ENCODE measurements around the gene ZCCHC14.
A peak's percentile ranks its signal among the peaks of the same experiment; 100 is the strongest.
"Not testable (repeated sequence)": the region's sequence is repeated elsewhere in the genome, so short reads cannot be mapped to it uniquely, and the experiment has no call there.

Gene ZCCHC14

DNA sequence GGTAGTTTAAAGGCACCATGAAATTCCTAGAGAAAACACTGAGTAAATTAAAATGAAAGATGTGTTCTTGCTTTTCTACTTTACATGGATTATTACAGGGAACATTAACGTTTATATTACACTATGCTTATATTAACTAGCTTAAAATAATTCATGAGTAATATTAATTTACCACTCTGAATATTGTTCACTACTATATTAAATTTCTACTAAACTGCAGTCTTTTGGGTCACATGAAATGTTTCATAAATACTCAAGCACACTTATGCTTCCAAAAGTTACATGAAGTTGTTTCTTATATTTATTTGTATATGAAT lies 104.0 kb downstream of the ZCCHC14 start:
- H3K4me3 ChIP-seq (ENCODE audit: control insufficient read depth, low read depth, low read length): no peak overlapping the region
- no peak for DNase-seq (ENCODE audit: low read depth)
- TF ChIP-seq, protein P1, sequence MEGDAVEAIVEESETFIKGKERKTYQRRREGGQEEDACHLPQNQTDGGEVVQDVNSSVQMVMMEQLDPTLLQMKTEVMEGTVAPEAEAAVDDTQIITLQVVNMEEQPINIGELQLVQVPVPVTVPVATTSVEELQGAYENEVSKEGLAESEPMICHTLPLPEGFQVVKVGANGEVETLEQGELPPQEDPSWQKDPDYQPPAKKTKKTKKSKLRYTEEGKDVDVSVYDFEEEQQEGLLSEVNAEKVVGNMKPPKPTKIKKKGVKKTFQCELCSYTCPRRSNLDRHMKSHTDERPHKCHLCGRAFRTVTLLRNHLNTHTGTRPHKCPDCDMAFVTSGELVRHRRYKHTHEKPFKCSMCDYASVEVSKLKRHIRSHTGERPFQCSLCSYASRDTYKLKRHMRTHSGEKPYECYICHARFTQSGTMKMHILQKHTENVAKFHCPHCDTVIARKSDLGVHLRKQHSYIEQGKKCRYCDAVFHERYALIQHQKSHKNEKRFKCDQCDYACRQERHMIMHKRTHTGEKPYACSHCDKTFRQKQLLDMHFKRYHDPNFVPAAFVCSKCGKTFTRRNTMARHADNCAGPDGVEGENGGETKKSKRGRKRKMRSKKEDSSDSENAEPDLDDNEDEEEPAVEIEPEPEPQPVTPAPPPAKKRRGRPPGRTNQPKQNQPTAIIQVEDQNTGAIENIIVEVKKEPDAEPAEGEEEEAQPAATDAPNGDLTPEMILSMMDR (IDR thresholded peaks at IDR 0.05; ENCODE audit: control insufficient read depth, insufficient read depth, low read depth, low read length, missing control alignments): no peak

DNA sequence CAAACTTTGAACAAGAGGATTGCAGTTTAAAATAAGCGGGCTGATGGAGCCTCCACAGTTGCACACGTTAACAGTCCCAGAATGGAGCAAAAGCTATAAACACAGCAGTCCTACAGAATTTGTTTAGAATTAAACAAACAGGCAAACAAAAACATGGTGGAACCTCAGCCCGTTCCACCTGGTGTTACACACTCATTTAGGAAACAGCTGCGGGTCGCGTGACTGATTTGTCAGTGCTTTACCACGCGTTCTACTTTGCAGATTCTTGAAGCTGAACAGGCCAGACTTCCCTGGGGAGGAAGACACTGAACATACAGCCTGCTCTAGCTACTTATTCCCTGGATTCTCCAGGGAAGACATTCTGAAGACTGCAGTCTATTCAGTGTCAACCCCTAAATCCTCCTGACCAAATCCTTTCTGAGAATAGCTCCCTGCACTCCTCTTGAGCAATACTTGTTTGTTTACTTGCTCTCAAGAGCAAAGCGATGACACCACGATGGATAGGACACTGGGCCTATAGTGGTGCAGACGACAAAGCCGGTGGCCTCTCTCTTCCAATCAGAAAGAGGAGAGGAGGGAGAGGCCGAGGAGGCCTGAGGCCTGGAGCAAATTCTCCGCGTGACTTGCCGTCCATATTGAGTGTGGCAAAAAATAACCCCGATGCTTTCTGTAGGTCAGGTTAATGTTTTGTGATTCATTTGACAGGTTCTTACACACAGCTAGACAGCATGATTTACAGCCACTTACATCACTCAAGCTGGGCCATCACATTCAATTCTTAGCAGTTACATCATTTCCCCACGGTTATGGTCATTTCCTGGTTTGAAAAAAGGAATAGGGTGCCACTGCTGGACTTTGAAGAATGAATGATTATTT lies 104.6 kb downstream of the ZCCHC14 start:
- no peak overlapping the region for H3K4me3 ChIP-seq (ENCODE audit: control insufficient read depth, low read depth, low read length)
- TF ChIP-seq, protein P1 (IDR thresholded peaks at IDR 0.05; ENCODE audit: control insufficient read depth, insufficient read depth, low read depth, low read length, missing control alignments): no peak

DNA sequence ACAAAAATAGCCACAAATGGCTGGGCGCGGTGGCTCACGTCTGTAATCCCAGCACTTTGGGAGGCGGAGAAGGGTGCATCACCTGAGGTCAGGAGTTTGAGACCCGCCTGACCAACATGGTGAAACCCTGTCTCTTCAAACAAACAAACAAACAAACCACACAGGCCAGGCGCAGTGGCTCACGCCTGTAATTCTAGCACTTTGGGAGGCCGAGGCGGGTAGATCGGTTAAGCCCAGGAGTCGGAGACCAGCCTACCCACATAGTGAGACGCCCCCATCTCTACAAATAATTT lies 108.0 kb downstream of the ZCCHC14 start:
- peak overlapping the region; percentile 50 for H3K4me3 ChIP-seq (ENCODE audit: control insufficient read depth, low read depth, low read length)

More for the DNA sequence above, 104.6 kb downstream of the ZCCHC14 start:
- DNase-seq (ENCODE audit: low read depth): peak; percentile 99

DNA sequence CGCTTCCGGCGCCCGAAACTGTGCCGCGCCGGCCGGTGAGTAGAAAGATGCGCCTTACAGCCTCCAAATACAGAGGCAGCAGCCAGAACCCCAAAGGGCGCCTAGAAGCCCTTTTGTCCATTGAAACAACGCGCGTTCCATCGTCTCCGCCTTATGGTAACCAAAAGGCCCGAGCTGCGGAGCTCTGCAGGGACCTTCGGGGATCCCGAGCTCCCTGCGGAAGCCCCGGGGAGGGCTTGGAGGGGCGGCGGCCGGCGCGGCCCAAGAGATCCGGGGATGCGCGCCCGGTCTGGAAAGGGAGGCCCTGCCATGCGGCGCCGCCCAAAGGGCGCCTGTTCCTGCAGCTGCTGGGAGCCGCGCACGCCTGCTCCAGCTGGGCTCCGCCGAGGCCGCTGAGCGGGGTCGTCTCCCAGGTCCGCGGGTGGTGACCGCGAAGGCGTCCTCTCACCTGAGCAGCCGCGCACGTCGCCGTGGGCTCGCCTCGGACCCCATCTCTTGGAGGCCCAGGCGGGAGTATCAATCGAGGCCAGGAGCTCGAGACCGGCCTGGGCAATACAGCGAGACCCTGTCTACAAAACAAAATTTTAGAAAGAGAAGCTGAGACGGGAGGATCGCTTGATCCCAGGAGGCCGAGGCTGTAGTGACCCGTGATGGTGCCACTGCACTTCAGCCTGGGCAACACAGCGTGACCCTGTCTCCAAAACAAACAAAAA lies 108.5 kb downstream of the ZCCHC14 start:
- TF ChIP-seq, protein P1 (IDR thresholded peaks at IDR 0.05; ENCODE audit: control insufficient read depth, insufficient read depth, low read depth, low read length, missing control alignments): no peak
- H3K4me3 ChIP-seq (ENCODE audit: control insufficient read depth, low read depth, low read length): peak overlapping the region; percentile 50
- no peak for DNase-seq (ENCODE audit: low read depth)

More for the DNA sequence above, 108.0 kb downstream of the ZCCHC14 start:
- DNase-seq (ENCODE audit: low read depth): not testable (repeated sequence)

DNA sequence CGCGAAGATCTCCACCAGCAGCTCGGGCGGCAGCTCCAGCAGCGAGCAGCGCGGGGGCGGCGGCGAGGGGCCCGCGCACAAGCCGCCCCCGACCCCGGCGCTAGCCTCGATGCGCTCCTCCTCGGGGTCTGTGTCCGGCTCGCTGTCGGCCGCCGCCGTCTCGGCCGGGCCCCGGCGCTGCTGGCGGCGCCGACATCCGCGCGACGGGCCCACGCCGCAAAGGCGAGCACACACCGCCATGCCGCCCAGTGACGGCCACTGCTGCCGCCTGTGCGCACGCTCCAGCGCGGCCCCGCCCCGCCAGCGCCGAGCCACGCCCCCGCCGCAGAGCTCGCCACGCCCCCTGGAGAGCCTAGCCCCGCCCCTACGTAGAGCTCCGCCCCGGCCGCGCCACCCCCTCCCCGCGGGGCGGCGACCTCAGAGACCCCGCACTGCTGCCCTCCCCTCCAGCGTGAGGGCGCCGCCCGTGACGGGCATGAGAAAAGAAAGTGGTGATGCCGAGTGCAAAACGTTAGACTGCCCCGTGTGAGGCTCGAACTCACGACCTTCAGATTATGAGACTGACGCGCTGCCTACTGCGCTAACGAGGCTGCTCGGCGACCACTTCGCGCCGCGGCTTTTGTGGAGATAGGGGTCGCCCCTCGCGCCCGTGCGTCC lies 109.2 kb downstream of the ZCCHC14 start, which contains the start of gene FBXO31:
Gene FBXO31, minus strand, starts transcription at position 272 of the 657 bp plus-strand sequence. Its CDS starts 32 bp downstream, at position 240.
- DNase-seq (ENCODE audit: low read depth): peak; percentile 64
- H3K4me3 ChIP-seq (ENCODE audit: control insufficient read depth, low read depth, low read length): peak within 1 kb of the TSS; percentile 89
- TF ChIP-seq, protein P1 (IDR thresholded peaks at IDR 0.05; ENCODE audit: control insufficient read depth, insufficient read depth, low read depth, low read length, missing control alignments): no peak

DNA sequence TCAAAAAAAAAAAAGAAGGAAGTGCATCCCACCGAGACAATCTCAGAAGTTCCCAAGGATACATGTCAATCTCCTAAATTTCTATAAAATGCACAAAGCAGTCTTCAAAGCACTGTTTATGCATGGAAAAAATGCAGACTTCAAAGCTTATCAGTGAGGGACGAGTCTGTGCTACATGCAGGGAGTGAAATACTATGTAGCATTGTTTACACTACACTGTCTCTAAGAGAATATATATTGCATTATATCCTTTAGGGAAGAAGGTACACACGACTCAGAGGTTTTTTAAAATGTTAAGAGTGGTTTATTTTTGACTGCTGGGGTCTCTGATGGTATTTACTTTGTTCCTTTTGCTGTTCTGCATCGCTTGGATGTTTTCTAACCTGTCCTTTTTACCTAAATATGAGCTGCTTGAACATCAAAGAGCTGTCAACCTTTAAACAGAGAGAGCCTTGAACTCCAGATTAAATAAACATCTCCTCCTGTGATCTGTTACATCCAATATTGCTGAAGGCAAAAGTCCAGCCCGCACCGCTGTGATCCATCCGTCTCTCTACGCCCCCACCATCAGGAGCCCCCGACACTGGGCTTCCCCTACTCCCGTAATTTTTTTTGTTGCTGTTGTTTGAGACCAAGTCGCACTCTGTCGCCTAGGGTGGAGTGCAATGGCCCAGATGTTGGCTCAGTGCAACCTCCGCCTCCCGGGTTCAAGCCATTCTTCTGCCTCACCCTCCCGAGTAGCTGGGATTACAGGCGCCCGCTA lies 110.6 kb downstream of the ZCCHC14 start:
- DNase-seq (ENCODE audit: low read depth): no peak
- TF ChIP-seq, protein P1 (IDR thresholded peaks at IDR 0.05; ENCODE audit: control insufficient read depth, insufficient read depth, low read depth, low read length, missing control alignments): no peak

More for the DNA sequence above, 110.6 kb downstream of the ZCCHC14 start:
- peak overlapping the region; percentile 89 for H3K4me3 ChIP-seq (ENCODE audit: control insufficient read depth, low read depth, low read length)

Measured in AG09309 (cell line).